Caco-2 (cell line): ENCODE results near the gene TRAPPC4. TPM values are rescaled to one million over a fixed set of nuclear protein-coding genes. Genes with fewer than 3 reads are reported as not detected.

Experiments used
- BruUV-seq: library from RNA; stranded (reverse); fragments of 400-500 nt; replicated peaks from 2 replicates; lab custom pipeline; 2021; lab: Mats Ljungman, UMichigan
- CTCF ChIA-PET: fragments of 300-600 bp; sonication (Branson Sonifier 250); formaldehyde crosslinking; loops from one replicate; lab custom pipeline; 2022; ENCODE audit warnings: antibody characterized with exemption; lab: Charles Lee
- POLR2A ChIA-PET: fragments of 300-600 bp; sonication (Branson Sonifier 250); formaldehyde crosslinking; loops from one replicate; lab custom pipeline; 2022; ENCODE audit warnings: antibody characterized with exemption; lab: Charles Lee
- DNase-seq, 2 experiments: peaks; one replicate each; pipeline versions ENCODE4 v3.0.0 to v3.0.0-alpha.2; 2020 to 2022
- H3K27me3 ChIP-seq: replicated peaks from 2 replicates; pipeline ENCODE4 v1.6.0; 2011; ENCODE audit warnings: low read length; ENCODE audit not compliant: control insufficient read depth, insufficient read depth
- H3K36me3 ChIP-seq: 2 replicates; pipeline ENCODE4 v1.5.1; 2011; ENCODE audit warnings: low read length; ENCODE audit not compliant: control insufficient read depth, insufficient read depth
- H3K4me1 ChIP-seq: fragments of 250-450 bp; sonication (Bioruptor Pico); 2 replicates; pipeline ENCODE4 v1.5.1; 2020; ENCODE audit warnings: mild to moderate bottlenecking
- H3K4me3 ChIP-seq: 2 replicates; pipeline ENCODE4 v1.5.1; 2011; ENCODE audit warnings: low read depth, mild to moderate bottlenecking, control low read depth, low read length
- H3K9me3 ChIP-seq: fragments of 250-450 bp; sonication (Bioruptor Pico); 2 replicates; pipeline ENCODE4 v1.5.1; 2020; ENCODE audit warnings: mild to moderate bottlenecking, moderate library complexity
- H3K27ac Mint-ChIP-seq: one replicate; pipeline ENCODE4 v1.8.0; 2022; ENCODE audit warnings: mixed read lengths; ENCODE audit not compliant: unreplicated experiment
- H3K27me3 Mint-ChIP-seq: one replicate; pipeline ENCODE4 v1.8.0; 2022; ENCODE audit warnings: mixed read lengths; ENCODE audit not compliant: insufficient read depth, unreplicated experiment
- H3K36me3 Mint-ChIP-seq: one replicate; pipeline ENCODE4 v1.8.0; 2022; ENCODE audit warnings: mild to moderate bottlenecking, mixed read lengths; ENCODE audit not compliant: insufficient read depth, unreplicated experiment
- H3K4me1 Mint-ChIP-seq: one replicate; pipeline ENCODE4 v1.8.0; 2022; ENCODE audit warnings: low read depth, mixed read lengths; ENCODE audit not compliant: unreplicated experiment
- H3K4me3 Mint-ChIP-seq: one replicate; pipeline ENCODE4 v1.8.0; 2022; ENCODE audit warnings: mild to moderate bottlenecking, moderate library complexity, mixed read lengths; ENCODE audit not compliant: unreplicated experiment
- H3K9me3 Mint-ChIP-seq: one replicate; pipeline ENCODE4 v1.8.0; 2022; ENCODE audit warnings: mixed read lengths; ENCODE audit not compliant: unreplicated experiment
- intact Hi-C: fragments of 100-400 bp; cut with micrococcal nuclease; formaldehyde crosslinking; loops from one replicate; pipeline ENCODE4 v1.10.0; 2022; ENCODE audit not compliant: unreplicated experiment
- total RNA-seq: library from RNA; stranded (reverse); gene quantifications from 2 replicates; pipeline ENCODE4 v1.2.3, GENCODE V29; 2022
- TF ChIP-seq, protein P1 (sequence below), 2 experiments: fragments of 200-600 bp in 1 of 2; IDR thresholded peaks; 1 replicate in 1 of 2; 2 replicates in 1 of 2; pipeline versions ENCODE4 v1.5.1 to v1.8.0; 2011 to 2022; ENCODE audit warnings: antibody characterized with exemption in 1 of 2, control low read depth in 1 of 2, inconsistent platforms in 1 of 2, low read depth in 1 of 2, low read length in 1 of 2, mild to moderate bottlenecking in 1 of 2, moderate library complexity in 1 of 2; ENCODE audit not compliant: insufficient read depth in 1 of 2, severe bottlenecking in 1 of 2, unreplicated experiment in 1 of 2

The TRAPPC4 gene
- total RNA-seq, 1 experiment from 2014 or later = 118 TPM

DNA sequence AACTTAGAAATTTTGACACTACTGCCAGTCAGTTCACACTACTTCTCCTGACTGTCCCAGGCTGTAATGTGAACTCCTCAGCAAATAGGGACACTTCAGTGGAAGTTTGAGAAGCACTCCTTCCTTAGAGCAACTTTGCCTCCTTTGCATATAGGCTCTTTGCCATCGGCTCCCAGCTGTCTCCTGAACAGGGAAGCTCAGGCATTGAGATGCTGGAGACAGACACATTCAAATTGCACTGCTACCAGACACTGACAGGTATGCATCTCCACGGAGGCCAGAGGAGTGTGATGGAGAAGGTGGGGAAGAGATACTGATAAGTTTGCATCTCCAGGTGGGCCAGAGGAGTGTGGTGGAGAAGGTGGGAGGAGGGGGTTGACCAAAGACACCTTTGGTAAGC, 1.4 kb downstream of the TRAPPC4 start:
- ChIA-PET POLR2A (interaction anchor here (1.0 to 2.2 kb wide), 2 partner anchors 21 to 22 kb away, joined by 3 to 13 read pairs; partner anchors contain the start of gene CENATAC), CTCF (interaction anchor here (0.9 kb wide), 1 partner anchor 10 kb away, joined by 5 read pairs; the partner anchor contains the start of gene SLC37A4)
- Mint-ChIP-seq H3K9me3 (no peaks in the 10 kb centered on the region), H3K4me3 (peak overlapping the region; percentile 96), H3K27ac (peak overlapping the region; percentile 98), H3K36me3 (peaks cover 99% of the 10 kb centered on the region), H3K27me3 (no peaks in the 10 kb centered on the region), H3K4me1 (peaks cover 39% of the 10 kb centered on the region)
- TF ChIP-seq, protein P1, sequence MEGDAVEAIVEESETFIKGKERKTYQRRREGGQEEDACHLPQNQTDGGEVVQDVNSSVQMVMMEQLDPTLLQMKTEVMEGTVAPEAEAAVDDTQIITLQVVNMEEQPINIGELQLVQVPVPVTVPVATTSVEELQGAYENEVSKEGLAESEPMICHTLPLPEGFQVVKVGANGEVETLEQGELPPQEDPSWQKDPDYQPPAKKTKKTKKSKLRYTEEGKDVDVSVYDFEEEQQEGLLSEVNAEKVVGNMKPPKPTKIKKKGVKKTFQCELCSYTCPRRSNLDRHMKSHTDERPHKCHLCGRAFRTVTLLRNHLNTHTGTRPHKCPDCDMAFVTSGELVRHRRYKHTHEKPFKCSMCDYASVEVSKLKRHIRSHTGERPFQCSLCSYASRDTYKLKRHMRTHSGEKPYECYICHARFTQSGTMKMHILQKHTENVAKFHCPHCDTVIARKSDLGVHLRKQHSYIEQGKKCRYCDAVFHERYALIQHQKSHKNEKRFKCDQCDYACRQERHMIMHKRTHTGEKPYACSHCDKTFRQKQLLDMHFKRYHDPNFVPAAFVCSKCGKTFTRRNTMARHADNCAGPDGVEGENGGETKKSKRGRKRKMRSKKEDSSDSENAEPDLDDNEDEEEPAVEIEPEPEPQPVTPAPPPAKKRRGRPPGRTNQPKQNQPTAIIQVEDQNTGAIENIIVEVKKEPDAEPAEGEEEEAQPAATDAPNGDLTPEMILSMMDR (IDR thresholded peaks at IDR 0.05; ENCODE audit: insufficient read depth in 1 of 2, low read depth in 1 of 2, low read length in 1 of 2, severe bottlenecking in 1 of 2, unreplicated experiment in 1 of 2) = no peak
- intact Hi-C loops = loop anchor here (2.0 kb wide), 1 partner anchor 75 kb away; a partner anchor contains a TSS
- no TSS peak for BruUV-seq
- Histone ChIP-seq H3K9me3 (no peaks in the 10 kb centered on the region), H3K4me1 (peaks cover 63% of the 10 kb centered on the region), H3K27me3 (no peaks in the 10 kb centered on the region), H3K36me3 (peaks cover 12% of the 10 kb centered on the region), H3K4me3 (peak overlapping the region; percentile 91)
- DNase-seq = no peak

DNA sequence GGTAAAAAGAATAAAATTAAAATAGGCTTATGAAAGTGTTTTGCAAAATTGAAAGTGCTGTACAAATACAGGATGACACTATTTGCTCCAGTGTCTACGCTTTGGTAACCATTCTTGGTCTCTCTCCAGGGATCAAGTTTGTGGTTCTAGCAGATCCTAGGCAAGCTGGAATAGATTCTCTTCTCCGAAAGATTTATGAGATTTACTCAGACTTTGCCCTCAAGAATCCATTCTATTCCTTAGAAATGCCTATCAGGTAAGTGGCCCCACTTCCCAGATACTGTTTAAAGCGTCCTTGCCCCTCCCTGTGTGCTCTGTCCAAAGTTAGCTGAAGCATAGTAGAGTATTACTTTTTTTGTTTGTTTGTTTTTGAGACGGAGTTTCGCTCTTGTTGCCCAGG, 3.1 kb downstream of the TRAPPC4 start:
- Mint-ChIP-seq H3K9me3 (no peaks in the 10 kb centered on the region), H3K4me1 (peaks cover 41% of the 10 kb centered on the region), H3K27me3 (no peaks in the 10 kb centered on the region), H3K4me3 (peak overlapping the region; percentile 96), H3K27ac (peak overlapping the region; percentile 15), H3K36me3 (peaks cover 96% of the 10 kb centered on the region)
- no peaks in the 10 kb centered on the region for H3K27me3 ChIP-seq
- intact Hi-C loops = no loop called here
- no peaks in the 10 kb centered on the region for H3K9me3 ChIP-seq
- POLR2A ChIA-PET = interaction anchor here (1.3 kb wide), 1 partner anchor 8 kb away, joined by 4 read pairs; no protein-coding TSS in a partner anchor
- no peak overlapping the region for H3K4me3 ChIP-seq
- H3K4me1 ChIP-seq = peaks cover 66% of the 10 kb centered on the region
- no peak for DNase-seq
- peaks cover 11% of the 10 kb centered on the region for H3K36me3 ChIP-seq
- BruUV-seq = no TSS peak
- TF ChIP-seq, protein P1 (IDR thresholded peaks at IDR 0.05; ENCODE audit: insufficient read depth in 1 of 2, low read depth in 1 of 2, low read length in 1 of 2, severe bottlenecking in 1 of 2, unreplicated experiment in 1 of 2) = no peak
- CTCF ChIA-PET = interaction anchor here (0.5 kb wide), 1 partner anchor 106 kb away, joined by 6 read pairs; no protein-coding TSS in a partner anchor

DNA sequence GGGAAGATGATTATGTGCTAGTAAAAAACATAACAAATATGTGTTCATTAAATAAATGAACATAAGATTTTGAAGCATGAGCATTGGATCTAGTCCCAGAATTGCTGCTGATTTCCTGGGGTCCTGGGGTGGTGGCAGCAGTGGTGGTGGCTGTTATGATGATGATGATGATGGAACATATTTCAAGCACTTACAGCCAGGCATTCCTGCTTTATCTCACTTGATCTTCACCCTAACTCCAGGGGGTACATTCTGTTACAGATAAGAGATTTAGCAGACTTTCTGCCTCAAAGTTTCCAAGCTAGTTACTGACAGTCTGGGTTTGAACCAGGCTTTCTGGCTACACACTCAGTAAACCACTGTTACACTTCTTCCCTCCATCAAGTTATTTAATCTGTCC, 5.2 kb downstream of the TRAPPC4 start:
- Histone ChIP-seq H3K36me3 (peaks cover 20% of the 10 kb centered on the region), H3K9me3 (no peaks in the 10 kb centered on the region), H3K4me1 (peaks cover 82% of the 10 kb centered on the region), H3K4me3 (no peak overlapping the region), H3K27me3 (no peaks in the 10 kb centered on the region)
- intact Hi-C loops = no loop called here
- Mint-ChIP-seq H3K9me3 (no peaks in the 10 kb centered on the region), H3K4me3 (no peak overlapping the region), H3K36me3 (peaks cover 90% of the 10 kb centered on the region), H3K27ac (no peak overlapping the region), H3K27me3 (no peaks in the 10 kb centered on the region), H3K4me1 (peaks cover 61% of the 10 kb centered on the region)
- ChIA-PET POLR2A (interaction anchor here (1.3 to 1.6 kb wide), 2 partner anchors 26 to 44 kb away, joined by 3 to 6 read pairs; partner anchors contain the start of genes CENATAC and VPS11), CTCF (interaction anchor here (0.5 to 0.6 kb wide), 2 partner anchors 337 to 387 kb away, joined by 3 read pairs; no protein-coding TSS in a partner anchor)
- no peak for DNase-seq
- TF ChIP-seq, protein P1 (IDR thresholded peaks at IDR 0.05; ENCODE audit: insufficient read depth in 1 of 2, low read depth in 1 of 2, low read length in 1 of 2, severe bottlenecking in 1 of 2, unreplicated experiment in 1 of 2) = no peak
- BruUV-seq = no TSS peak
